ENCODE results near the gene FOXQ1.

FOXQ1 gene

DNA sequence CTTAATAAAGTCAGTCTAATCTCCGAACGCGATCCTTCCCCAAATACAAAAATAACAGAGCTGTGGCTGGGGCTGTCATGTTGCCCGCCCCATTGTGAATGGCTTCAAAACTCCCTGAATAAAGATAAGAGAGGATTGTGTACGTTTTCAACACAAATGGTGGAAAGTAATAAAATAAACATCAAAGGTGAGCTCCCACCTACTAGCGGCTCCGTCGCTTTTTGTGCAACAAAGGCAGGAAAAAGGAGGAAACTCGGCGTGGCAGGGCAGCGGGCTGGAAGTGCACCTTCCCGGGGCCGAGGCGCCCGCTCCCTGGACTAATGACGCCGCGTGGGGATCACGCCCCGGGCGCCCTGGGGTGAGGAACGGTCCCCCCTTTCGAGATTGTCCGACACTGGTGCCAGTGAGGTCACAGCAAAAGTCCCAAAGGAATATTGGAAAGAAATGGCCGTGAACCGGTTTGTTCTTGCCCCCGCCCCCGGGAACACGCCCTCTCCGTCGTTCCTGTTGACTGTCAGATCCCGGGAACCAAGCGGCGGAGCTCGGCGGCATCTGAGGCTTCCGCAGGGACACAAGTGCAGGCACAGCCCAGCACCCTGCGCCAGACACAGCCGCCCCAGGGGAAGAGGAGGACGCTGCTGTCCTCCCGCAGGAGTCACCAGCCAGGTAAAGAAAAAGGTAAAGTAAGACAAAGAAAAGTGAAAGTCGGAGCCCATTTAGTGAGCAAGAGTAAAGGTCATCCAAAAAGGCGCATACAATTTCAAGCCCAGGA is 1.1 kb upstream of the FOXQ1 start:
- Histone ChIP-seq H3K4me1 (ENCODE audit: control insufficient read depth, low read length) (no peaks in the 10 kb centered on the region), H3K27me3 (ENCODE audit: control insufficient read depth, low read length) (no peaks in the 10 kb centered on the region), H4K20me1 (ENCODE audit: control insufficient read depth, insufficient read depth, low read depth, low read length) (no peaks in the 10 kb centered on the region), H3K9me2 (replicated peaks; ENCODE audit: control insufficient read depth, low read length) (no peaks in the 10 kb centered on the region), H3F3A (ENCODE audit: control insufficient read depth, insufficient read depth) (no peaks in the 10 kb centered on the region), H3K27ac (ENCODE audit: low read depth, low read length) (no peak overlapping the region), H3K9me3 (ENCODE audit: control insufficient read depth, insufficient read depth, low read length) (no peaks in the 10 kb centered on the region), H3K4me2 (ENCODE audit: low read length) (no peak overlapping the region), H3K4me3 (ENCODE audit: low read length) (no peak overlapping the region), H3K79me2 (ENCODE audit: control insufficient read depth, low read length) (no peaks in the 10 kb centered on the region), H3K36me3 (ENCODE audit: control insufficient read depth, low read length) (no peaks in the 10 kb centered on the region)
- TF ChIP-seq, protein P1, sequence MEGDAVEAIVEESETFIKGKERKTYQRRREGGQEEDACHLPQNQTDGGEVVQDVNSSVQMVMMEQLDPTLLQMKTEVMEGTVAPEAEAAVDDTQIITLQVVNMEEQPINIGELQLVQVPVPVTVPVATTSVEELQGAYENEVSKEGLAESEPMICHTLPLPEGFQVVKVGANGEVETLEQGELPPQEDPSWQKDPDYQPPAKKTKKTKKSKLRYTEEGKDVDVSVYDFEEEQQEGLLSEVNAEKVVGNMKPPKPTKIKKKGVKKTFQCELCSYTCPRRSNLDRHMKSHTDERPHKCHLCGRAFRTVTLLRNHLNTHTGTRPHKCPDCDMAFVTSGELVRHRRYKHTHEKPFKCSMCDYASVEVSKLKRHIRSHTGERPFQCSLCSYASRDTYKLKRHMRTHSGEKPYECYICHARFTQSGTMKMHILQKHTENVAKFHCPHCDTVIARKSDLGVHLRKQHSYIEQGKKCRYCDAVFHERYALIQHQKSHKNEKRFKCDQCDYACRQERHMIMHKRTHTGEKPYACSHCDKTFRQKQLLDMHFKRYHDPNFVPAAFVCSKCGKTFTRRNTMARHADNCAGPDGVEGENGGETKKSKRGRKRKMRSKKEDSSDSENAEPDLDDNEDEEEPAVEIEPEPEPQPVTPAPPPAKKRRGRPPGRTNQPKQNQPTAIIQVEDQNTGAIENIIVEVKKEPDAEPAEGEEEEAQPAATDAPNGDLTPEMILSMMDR (IDR thresholded peaks at IDR 0.05; ENCODE audit: low read depth, low read length, poor library complexity, severe bottlenecking) = no peak
- no peak for TF ChIP-seq EZH2phosphoT487 (IDR thresholded peaks at IDR 0.05; ENCODE audit: borderline replicate concordance, low read length)

DNA sequence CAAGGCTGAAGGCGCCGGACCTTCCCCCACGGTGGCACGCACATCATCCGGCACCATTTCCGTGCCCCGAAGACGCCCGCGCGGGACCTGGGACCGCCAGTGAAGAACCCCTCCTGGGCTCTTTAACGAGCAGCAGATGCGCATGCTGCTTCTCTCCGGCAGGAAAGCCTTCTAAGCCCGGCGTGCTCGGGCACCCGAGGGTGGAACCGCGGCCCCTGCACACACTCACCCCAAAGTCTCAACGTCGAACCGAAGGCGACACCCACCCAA is 240 bp downstream of the FOXQ1 start:
- no peak overlapping the region for H3K27ac ChIP-seq (ENCODE audit: low read depth, low read length)
- no peaks in the 10 kb centered on the region for H3K36me3 ChIP-seq (ENCODE audit: control insufficient read depth, low read length)
- H4K20me1 ChIP-seq (ENCODE audit: control insufficient read depth, insufficient read depth, low read depth, low read length) = no peaks in the 10 kb centered on the region
- H3K9me2 ChIP-seq (replicated peaks; ENCODE audit: control insufficient read depth, low read length) = no peaks in the 10 kb centered on the region
- H3K4me1 ChIP-seq (ENCODE audit: control insufficient read depth, low read length) = no peaks in the 10 kb centered on the region
- H3K4me3 ChIP-seq (ENCODE audit: low read length) = no peak overlapping the region
- TF ChIP-seq, protein P1 (IDR thresholded peaks at IDR 0.05; ENCODE audit: low read depth, low read length, poor library complexity, severe bottlenecking) = no peak
- TF ChIP-seq EZH2phosphoT487 (IDR thresholded peaks at IDR 0.05; ENCODE audit: borderline replicate concordance, low read length) = no peak
- H3K4me2 ChIP-seq (ENCODE audit: low read length) = no peak overlapping the region
- no peaks in the 10 kb centered on the region for H3K27me3 ChIP-seq (ENCODE audit: control insufficient read depth, low read length)
- no peaks in the 10 kb centered on the region for H3K79me2 ChIP-seq (ENCODE audit: control insufficient read depth, low read length)
- no peaks in the 10 kb centered on the region for H3K9me3 ChIP-seq (ENCODE audit: control insufficient read depth, insufficient read depth, low read length)
- H3F3A ChIP-seq (ENCODE audit: control insufficient read depth, insufficient read depth) = no peaks in the 10 kb centered on the region

DNA sequence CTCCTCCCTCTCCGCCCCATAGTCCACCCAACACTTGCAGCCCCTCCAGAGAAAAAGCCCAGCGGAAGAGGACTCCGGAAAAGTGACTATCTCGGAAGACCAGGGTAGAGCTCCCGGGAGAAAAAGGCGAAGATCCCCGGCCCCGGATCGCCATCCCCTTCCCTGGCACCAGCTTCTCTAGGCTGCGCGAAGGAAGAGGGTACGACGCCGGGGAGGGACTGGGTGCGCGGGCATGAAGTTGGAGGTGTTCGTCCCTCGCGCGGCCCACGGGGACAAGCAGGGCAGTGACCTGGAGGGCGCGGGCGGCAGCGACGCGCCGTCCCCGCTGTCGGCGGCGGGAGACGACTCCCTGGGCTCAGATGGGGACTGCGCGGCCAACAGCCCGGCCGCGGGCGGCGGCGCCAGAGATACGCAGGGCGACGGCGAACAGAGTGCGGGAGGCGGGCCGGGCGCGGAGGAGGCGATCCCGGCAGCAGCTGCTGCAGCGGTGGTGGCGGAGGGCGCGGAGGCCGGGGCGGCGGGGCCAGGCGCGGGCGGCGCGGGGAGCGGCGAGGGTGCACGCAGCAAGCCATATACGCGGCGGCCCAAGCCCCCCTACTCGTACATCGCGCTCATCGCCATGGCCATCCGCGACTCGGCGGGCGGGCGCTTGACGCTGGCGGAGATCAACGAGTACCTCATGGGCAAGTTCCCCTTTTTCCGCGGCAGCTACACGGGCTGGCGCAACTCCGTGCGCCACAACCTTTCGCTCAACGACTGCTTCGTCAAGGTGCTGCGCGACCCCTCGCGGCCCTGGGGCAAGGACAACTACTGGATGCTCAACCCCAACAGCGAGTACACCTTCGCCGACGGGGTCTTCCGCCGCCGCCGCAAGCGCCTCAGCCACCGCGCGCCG is 822 bp downstream of the FOXQ1 start:
- Histone ChIP-seq H3F3A (ENCODE audit: control insufficient read depth, insufficient read depth) (no peaks in the 10 kb centered on the region), H3K4me3 (ENCODE audit: low read length) (no peak overlapping the region), H3K36me3 (ENCODE audit: control insufficient read depth, low read length) (no peaks in the 10 kb centered on the region), H3K4me1 (ENCODE audit: control insufficient read depth, low read length) (no peaks in the 10 kb centered on the region), H3K9me3 (ENCODE audit: control insufficient read depth, insufficient read depth, low read length) (no peaks in the 10 kb centered on the region; the same call in 1 of the 2 replicates), H3K9me2 (replicated peaks; ENCODE audit: control insufficient read depth, low read length) (no peaks in the 10 kb centered on the region), H4K20me1 (ENCODE audit: control insufficient read depth, insufficient read depth, low read depth, low read length) (no peaks in the 10 kb centered on the region), H3K27ac (ENCODE audit: low read depth, low read length) (no peak overlapping the region), H3K4me2 (ENCODE audit: low read length) (no peak overlapping the region), H3K79me2 (ENCODE audit: control insufficient read depth, low read length) (no peaks in the 10 kb centered on the region), H3K27me3 (ENCODE audit: control insufficient read depth, low read length) (no peaks in the 10 kb centered on the region)
- TF ChIP-seq, protein P1 (IDR thresholded peaks at IDR 0.05; ENCODE audit: low read depth, low read length, poor library complexity, severe bottlenecking) = no peak
- no peak for TF ChIP-seq EZH2phosphoT487 (IDR thresholded peaks at IDR 0.05; ENCODE audit: borderline replicate concordance, low read length)
